ENCODE measurements around the gene NUP62CL.
"Not testable (repeated sequence)": the region's sequence is repeated elsewhere in the genome, so short reads cannot be mapped to it uniquely, and the experiment has no call there.

Gene NUP62CL, protein sequence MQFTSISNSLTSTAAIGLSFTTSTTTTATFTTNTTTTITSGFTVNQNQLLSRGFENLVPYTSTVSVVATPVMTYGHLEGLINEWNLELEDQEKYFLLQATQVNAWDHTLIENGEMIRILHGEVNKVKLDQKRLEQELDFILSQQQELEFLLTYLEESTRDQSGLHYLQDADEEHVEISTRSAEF

DNA sequence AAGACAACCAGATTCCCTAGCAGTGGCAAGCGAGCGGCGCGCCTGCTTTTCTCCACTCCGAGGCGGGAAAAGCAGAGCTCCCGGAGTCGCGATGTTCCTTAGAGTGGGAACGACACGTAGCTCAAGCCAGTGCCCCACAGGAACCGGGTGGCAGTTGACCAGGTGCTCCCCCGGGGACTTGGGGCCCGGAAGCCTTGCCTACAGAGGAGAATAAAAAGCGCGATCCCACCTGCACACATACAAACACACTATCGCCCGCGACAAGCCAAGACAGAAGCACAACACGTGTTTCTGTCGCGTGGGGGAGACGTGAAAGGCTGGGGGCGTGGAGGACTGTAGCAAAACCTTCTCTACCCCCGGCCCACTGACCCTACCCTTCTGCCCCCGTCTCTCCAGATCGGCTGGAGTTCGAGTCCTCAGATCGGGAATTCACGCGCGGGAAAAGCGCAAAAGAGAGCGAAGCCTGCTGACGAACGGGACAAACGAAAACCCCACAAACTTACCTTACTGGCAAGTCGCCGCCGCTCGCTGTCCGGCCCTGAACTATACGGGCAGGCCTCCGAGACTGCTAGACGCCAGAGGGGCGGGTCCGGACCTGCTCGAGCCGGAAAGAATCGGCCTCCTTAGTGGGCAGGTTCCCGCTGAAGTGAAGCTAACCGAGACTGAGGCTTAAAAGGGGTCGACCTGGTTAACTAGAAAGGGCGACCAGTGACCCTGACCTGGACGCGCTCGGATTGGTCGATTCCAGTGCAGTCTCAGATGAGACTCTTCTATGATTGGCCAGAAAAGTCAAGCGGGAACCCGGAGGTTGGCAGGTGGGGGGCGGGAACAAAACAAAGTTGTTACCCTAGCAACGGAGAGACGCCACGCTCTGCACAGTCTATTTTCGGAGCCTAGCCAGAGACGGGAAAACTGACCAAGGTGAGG is at the start of gene NUP62CL, which contains the start of gene DNAAF6:
Gene NUP62CL, minus strand, starts transcription at position 664 of the 927 bp plus-strand sequence. CDS start 31,287 bp downstream, outside the sequence.
Gene DNAAF6, plus strand, starts transcription at position 842 of the 927 bp plus-strand sequence. CDS start 6,265 bp downstream, outside the sequence.
- DNase-seq: peak; percentile 61

GRCh38 chrX:107228486-107228819 is 22.2 kb upstream of the NUP62CL start:
- DNase-seq: no peak

GRCh38 chrX:107227780-107228485 is 21.7 kb upstream of the NUP62CL start:
- DNase-seq: no peak

DNA sequence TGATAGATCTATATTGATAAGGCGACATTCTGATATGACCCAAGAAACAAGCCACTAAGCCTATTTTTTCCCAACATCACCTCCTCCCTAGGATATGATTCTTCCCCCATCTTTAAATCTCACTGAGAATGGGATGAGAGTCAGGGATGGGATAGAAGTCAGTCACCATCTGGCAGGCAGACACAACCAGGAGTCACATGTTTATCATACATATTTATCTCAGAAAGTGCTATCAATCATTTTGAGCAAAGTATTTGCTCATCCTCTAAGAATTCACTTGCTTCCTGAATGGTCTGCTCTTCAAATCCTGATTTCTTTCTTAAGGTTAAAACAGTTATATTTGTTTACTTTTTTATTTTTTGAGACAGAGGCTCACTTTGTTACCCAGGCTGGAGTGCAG is 20.5 kb upstream of the NUP62CL start:
- no peak for DNase-seq

DNA sequence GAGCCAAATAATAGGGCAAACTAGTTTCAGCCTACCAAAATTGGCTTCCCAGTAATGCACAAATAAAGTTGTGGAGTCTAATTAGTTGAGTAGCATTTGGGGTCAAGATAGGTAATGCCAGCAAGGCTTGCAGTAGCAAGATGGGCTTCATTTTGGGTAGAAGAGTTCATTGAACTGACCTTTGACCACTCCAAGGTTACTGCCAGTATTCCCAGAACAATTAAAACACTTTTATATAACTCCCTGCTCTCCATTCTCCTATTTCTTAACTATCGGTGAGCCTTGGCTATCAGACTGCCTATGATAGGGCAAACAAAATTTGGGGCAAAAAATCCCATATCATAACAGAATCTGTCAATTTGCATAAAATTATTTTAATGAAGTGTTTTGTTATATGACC is 7.2 kb upstream of the NUP62CL start:
- DNase-seq: no peak

GRCh38 chrX:107207943-107208342 is 1.7 kb upstream of the NUP62CL start:
- DNase-seq: no peak

DNA sequence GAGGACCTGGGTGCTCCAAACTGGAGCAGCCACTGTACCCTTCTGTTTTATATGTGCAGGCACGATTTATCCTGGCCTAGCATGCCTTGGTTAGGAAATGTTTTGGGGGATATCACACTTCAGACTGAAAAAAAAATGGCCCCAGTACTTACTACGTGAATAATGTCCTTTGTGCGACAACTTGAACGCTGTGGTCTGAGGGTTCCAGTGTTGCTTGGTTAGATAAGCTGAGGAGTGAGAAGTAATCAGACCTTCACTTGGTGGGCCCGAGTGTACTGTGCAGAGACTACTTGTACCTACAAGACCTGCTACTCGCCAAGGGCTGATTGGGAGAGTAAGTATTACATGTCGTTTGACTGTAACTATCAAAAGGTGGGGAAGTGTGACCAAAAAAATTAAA is 856 bp upstream of the NUP62CL start:
- no peak for DNase-seq

DNA sequence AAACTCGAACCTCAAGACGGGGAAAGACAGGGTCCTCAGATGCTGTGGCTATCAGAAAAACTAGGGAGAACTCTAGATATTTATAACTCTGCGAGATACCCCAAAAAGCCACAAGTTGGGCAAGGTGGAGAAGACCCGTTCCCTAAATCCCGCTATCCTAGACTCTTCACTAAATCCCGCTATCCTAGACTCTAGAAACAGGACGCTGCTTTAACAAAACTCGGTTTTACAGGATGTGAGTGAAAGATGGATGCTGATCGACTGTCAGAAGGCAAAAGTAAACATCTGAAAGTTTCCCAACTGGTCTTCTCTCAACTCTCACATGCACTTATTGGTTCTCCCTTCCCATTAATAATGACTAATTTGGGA is 448 bp upstream of the NUP62CL start:
- no peak for DNase-seq

GRCh38 chrX:107204068-107204605 is 2.1 kb downstream of the NUP62CL start:
- no peak for DNase-seq

DNA sequence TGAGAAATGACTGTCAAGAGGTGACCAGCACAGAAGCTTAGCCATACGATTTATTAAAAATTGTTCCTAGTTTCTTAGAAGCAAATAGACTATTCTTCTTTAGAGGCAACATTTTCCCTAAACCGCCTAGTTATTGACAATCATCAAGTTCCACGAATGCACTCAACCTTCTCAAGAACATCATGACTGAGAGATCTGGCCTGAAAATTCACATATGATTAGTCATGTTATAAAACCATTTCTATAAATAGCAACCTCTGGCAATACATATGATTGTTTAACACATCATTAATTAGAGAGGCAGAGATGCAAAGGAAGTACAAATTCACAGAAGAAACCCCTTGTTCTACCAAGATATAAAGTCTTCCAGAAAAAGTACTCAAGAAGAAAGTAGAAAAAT is 6.7 kb downstream of the NUP62CL start:
- no peak for DNase-seq

DNA sequence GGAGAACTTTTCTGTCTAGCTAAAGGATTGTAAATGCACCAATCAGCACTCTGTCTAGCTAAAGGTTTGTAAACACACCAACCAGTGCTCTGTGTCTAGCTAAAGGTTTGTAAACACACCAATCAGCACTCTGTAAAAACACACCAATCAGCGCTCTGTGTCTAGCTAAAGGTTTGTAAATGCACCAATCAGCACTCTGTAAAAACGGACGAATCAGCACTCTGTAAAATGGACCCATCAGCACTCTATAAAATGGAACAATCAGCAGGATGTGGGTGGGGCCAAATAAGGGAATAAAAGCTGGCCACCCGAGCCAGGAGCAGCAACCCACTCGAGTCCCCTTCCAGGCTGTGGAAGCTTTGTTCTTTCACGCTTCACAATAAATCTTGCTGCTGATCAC is 8.2 kb downstream of the NUP62CL start:
- not testable (repeated sequence) for DNase-seq

GRCh38 chrX:107197319-107197718 is 8.9 kb downstream of the NUP62CL start:
- no peak for DNase-seq

- DNase-seq: no peak
Observed at GRCh38 chrX:107171369-107172102, 34.7 kb downstream of the NUP62CL start.

- no peak for DNase-seq
Observed at GRCh38 chrX:107168712-107169111, 37.5 kb downstream of the NUP62CL start.

GRCh38 chrX:107168257-107168656 is 38.0 kb downstream of the NUP62CL start:
- no peak for DNase-seq

DNA sequence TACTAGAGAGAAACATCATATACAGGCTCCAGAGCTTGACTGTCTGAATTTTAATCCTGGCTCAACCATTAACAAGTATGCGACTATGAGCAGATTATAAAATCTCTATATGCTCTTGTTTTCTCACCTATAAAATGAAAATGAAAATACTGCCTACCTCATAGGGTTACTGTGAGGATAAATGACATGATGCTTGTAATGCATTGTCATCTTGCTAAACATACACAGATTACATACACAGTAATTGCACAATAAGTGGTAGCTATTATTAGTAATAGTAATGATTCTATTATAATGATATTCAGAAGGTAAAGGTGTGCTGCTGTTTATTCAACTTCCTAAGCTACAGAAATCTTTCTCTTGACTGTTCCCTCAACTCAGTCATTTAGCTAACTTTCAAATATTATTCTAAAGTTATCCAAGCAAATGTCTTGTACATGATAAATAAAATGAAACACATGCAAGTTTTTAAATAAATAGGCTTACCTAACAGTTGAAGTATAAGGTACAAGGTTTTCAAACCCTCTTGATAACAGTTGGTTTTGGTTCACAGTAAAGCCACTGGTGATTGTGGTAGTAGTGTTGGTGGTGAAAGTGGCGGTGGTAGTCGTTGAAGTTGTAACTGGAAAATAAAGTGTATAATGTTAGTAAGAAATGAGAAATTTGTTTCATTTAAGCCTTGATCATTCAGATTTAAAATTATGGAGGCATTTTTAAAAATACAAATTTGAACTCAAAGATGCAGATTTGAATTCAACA is 38.9 kb downstream of the NUP62CL start:
- no peak for DNase-seq

- DNase-seq: not testable (repeated sequence)
Observed at GRCh38 chrX:107157618-107158017, 48.6 kb downstream of the NUP62CL start.

DNA sequence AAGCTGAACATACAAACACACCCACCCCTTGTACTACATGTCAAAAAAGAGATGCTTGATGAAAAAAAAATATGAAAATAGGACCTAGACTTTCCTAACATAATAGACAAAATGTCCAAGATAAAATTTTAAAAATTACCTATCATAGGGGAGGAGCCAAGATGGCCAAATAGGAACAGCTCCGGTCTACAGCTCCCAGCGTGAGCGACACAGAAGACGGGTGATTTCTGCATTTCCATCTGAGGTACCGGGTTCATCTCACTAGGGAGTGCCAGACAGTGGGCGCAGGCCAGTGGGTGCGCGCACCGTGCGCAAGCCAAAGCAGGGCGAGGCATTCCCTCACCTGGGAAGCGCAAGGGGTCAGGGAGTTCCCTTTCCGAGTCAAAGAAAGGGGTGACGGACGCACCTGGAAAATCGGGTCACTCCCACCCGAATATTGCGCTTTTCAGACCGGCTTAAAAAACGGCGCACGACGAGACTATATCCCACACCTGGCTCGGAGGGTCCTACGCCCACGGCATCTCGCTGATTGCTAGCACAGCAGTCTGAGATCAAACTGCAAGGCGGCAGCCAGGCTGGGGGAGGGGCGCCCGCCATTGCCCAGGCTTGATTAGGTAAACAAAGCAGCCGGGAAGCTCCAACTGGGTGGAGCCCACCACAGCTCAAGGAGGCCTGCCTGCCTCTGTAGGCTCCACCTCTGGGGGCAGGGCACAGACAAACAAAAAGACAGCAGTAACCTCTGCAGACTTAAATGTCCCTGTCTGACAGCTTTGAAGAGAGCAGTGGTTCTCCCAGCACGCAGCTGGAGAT is 50.4 kb downstream of the NUP62CL start:
- DNase-seq: not testable (repeated sequence)

GRCh38 chrX:107154787-107155620 is 51.2 kb downstream of the NUP62CL start:
- DNase-seq: no peak

GRCh38 chrX:107153005-107153404 is 53.2 kb downstream of the NUP62CL start:
- no peak for DNase-seq

Data from DMS 273 treated with DMSO at 0.1 percent for 48 hours (cell line).